Stomach (tissue), 9 donors: Measurements from ENCODE around the gene TBC1D10A. TPM values are rescaled to one million over a fixed set of nuclear protein-coding genes. Genes with fewer than 3 reads are reported as not detected.

Experiments used
- DNase-seq, 2 donors: peaks; one replicate each; pipeline versions ENCODE4 v3.0.0 to v3.0.0-alpha.2; 2013 to 2019
- H3K27ac ChIP-seq, 5 donors: fragments of 200-600 bp in 4 of 5; sonication (generic) in 4 of 5; one replicate each; pipeline ENCODE4 v1.5.1; 2013 to 2019; ENCODE audit warnings: mild to moderate bottlenecking in 1 of 5, moderate library complexity in 1 of 5
- H3K27me3 ChIP-seq, 3 donors: fragments of 200-600 bp; sonication (generic); one replicate each; pipeline ENCODE4 v1.5.1; 2017 to 2019; ENCODE audit warnings: mixed run types in 1 of 3
- H3K36me3 ChIP-seq, 4 donors: fragments of 200-600 bp; sonication (generic); 1 replicate in 3 of 4; 2 replicates in 1 of 4; pipeline ENCODE4 v1.5.1; 2016 to 2019
- H3K4me1 ChIP-seq, 4 donors: fragments of 200-600 bp; sonication (generic); one replicate each; pipeline ENCODE4 v1.5.1; 2016 to 2019
- H3K4me3 ChIP-seq, 4 donors: fragments of 200-600 bp; sonication (generic) in 3 of 4; one replicate each; pipeline ENCODE4 v1.5.1; 2016 to 2019; ENCODE audit warnings: mild to moderate bottlenecking in 1 of 4
- H3K9me3 ChIP-seq, 4 donors: fragments of 200-600 bp; sonication (generic); one replicate each; pipeline ENCODE4 v1.5.1; 2016 to 2019
- CTCF ChIP-seq, 7 experiments: fragments of 450-650 bp in 4 of 7; fragments of 200-600 bp in 3 of 7; sonication (generic) in 3 of 7; IDR thresholded peaks; one replicate each; pipeline ENCODE4 v1.5.1; 2016 to 2019; ENCODE audit warnings: antibody characterized with exemption in 7 of 7, control low read depth in 2 of 7, mild to moderate bottlenecking in 1 of 7
- EP300 ChIP-seq: sonication (generic); formaldehyde crosslinking; IDR thresholded peaks from one replicate; pipeline ENCODE4 v1.6.1; 2017; ENCODE audit warnings: antibody characterized with exemption
- POLR2A ChIP-seq, 4 donors: fragments of 450-650 bp; IDR thresholded peaks; one replicate each; pipeline ENCODE4 v1.6.1; 2016; ENCODE audit warnings: antibody characterized with exemption in 4 of 4, control low read depth in 2 of 4, mild to moderate bottlenecking in 1 of 4, moderate library complexity in 1 of 4
- POLR2AphosphoS5 ChIP-seq, 3 donors: sonication (generic); formaldehyde crosslinking; IDR thresholded peaks; one replicate each; pipeline ENCODE4 v1.6.1; 2016; ENCODE audit warnings: antibody characterized with exemption in 3 of 3
- WGBS, 5 donors: extraction: QIAGEN DNeasy Blood & Tissue Kit in 3 of 5; methylation state at CpG; one replicate each; pipeline versions ENCODE4 v1.1.5 to v1.1.7; 2013 to 2018; 5-methylcytosine and 5-hydroxymethylcytosine counted together
- intact Hi-C: fragments of 100-400 bp; cut with DNase I; formaldehyde crosslinking; loops from one replicate; pipeline ENCODE4 v1.15.1; 2023; ENCODE audit warnings: low total_unique reads
- polyA plus RNA-seq, 3 donors: library from polyadenylated mRNA; stranded (reverse); fragments of 200-250 nt; gene quantifications; one replicate each; pipeline ENCODE4 v1.2.3, GENCODE V29; 2013
- total RNA-seq, 5 donors: library from RNA; depleted of rRNA; stranded (reverse); fragments of >200 nt; gene quantifications; one replicate each; pipeline versions ENCODE4 v1.1.0 to v1.2.3, GENCODE V29; 2014 to 2016
- donor health status: healthy with polysubstance abuse.
- donor health status: Bipolar disorder and iron deficiency.
- donor health status: healthy.

Gene TBC1D10A
- total and polyA plus RNA-seq, 8 donors = 2.2 to 24.5 (median 18.0) TPM

- intact Hi-C loops = no loop called here
- no peaks in the 10 kb centered on the region for H3K27me3 ChIP-seq
- H3K4me1 ChIP-seq = peaks cover 0 to 46% (median 10%) of the 10 kb centered on the region in 4 donors
- WGBS, 5 donors = 57 to 75% (median 62%) methylated on average over 4 to 8 of the region's 8 CpGs
- DNase-seq = peak in 1 of 2 donors; percentile 71
- H3K9me3 ChIP-seq = no peaks in the 10 kb centered on the region
- no peak for TF ChIP-seq EP300
- TF ChIP-seq CTCF (IDR thresholded peaks at IDR 0.05) = no peak
- H3K36me3 ChIP-seq = no peaks in the 10 kb centered on the region
- H3K27ac ChIP-seq = no peak overlapping the region
- no peak overlapping the region for H3K4me3 ChIP-seq
These were observed 51.1 kb downstream of the TBC1D10A start for GRCh38 chr22:30275625-30276024.

- Histone ChIP-seq H3K9me3 (no peaks in the 10 kb centered on the region), H3K27ac (no peak overlapping the region), H3K4me1 (peaks cover 0 to 39% (median 8%) of the 10 kb centered on the region in 4 donors), H3K36me3 (no peaks in the 10 kb centered on the region), H3K27me3 (no peaks in the 10 kb centered on the region), H3K4me3 (no peak overlapping the region)
- no peak for TF ChIP-seq EP300
- no peak for TF ChIP-seq POLR2AphosphoS5 (IDR thresholded peaks at IDR 0.05)
- TF ChIP-seq CTCF (IDR thresholded peaks at IDR 0.05) = no peak
- TF ChIP-seq POLR2A (IDR thresholded peaks at IDR 0.05) = no peak
- 81 to 90% (median 88%) methylated on average over 7 to 9 of the region's 9 CpGs for WGBS, 5 donors
- intact Hi-C loops = loop anchor here (5.0 kb wide), 1 partner anchor 213 kb away; no protein-coding TSS in a partner anchor
- no peak for DNase-seq
These were observed 52.3 kb downstream of the TBC1D10A start for GRCh38 chr22:30274437-30274812.

- H3K4me1 ChIP-seq = peaks cover 0 to 34% (median 6%) of the 10 kb centered on the region in 4 donors
- no peaks in the 10 kb centered on the region for H3K27me3 ChIP-seq
- H3K36me3 ChIP-seq = no peaks in the 10 kb centered on the region
- no peak overlapping the region for H3K27ac ChIP-seq
- intact Hi-C loops = loop anchor here (5.0 kb wide), 1 partner anchor 213 kb away; no protein-coding TSS in a partner anchor
- no peak for DNase-seq
- no peak overlapping the region for H3K4me3 ChIP-seq
- TF ChIP-seq CTCF (IDR thresholded peaks at IDR 0.05) (no peak), EP300 (no peak), POLR2A (IDR thresholded peaks at IDR 0.05) (no peak), POLR2AphosphoS5 (IDR thresholded peaks at IDR 0.05) (no peak)
- WGBS, 5 donors = 58 to 70% (median 64%) methylated on average over 10 of the region's 10 CpGs
- H3K9me3 ChIP-seq = no peaks in the 10 kb centered on the region
These were observed 52.9 kb downstream of the TBC1D10A start for GRCh38 chr22:30273711-30274436.

- Histone ChIP-seq H3K36me3 (no peaks in the 10 kb centered on the region), H3K27ac (no peak overlapping the region), H3K4me3 (no peak overlapping the region), H3K9me3 (no peaks in the 10 kb centered on the region), H3K27me3 (no peaks in the 10 kb centered on the region), H3K4me1 (peaks cover 0 to 26% (median 5%) of the 10 kb centered on the region in 4 donors)
- DNase-seq = no peak
- WGBS, 5 donors = 77 to 82% (median 79%) methylated on average over 16 of the region's 16 CpGs
- TF ChIP-seq POLR2AphosphoS5 (IDR thresholded peaks at IDR 0.05) (no peak), POLR2A (IDR thresholded peaks at IDR 0.05) (no peak), CTCF (IDR thresholded peaks at IDR 0.05) (no peak), EP300 (no peak)
- intact Hi-C loops = loop anchor here (5.0 kb wide), 1 partner anchor 214 kb away; no protein-coding TSS in a partner anchor
These were observed 53.8 kb downstream of the TBC1D10A start for GRCh38 chr22:30272781-30273601.
